M059J (cell line): ENCODE measurements around the gene LDLRAD4. TPM values are rescaled to one million over a fixed set of nuclear protein-coding genes. Genes with fewer than 3 reads are reported as not detected.

ENCODE experiments used
- DNase-seq: peaks from one replicate; pipeline ENCODE4 v3.0.0-alpha.2; 2012; ENCODE audit warnings: low read depth
- total RNA-seq: library from RNA; depleted of rRNA; stranded (reverse); fragments of >200 nt; shearing (Covaris generic); gene quantifications from 2 replicates; pipeline ENCODE4 v1.2.3, GENCODE V29; 2014

The LDLRAD4 gene
- total RNA-seq, 1 experiment from 2014 or later: 1.9 TPM

DNA sequence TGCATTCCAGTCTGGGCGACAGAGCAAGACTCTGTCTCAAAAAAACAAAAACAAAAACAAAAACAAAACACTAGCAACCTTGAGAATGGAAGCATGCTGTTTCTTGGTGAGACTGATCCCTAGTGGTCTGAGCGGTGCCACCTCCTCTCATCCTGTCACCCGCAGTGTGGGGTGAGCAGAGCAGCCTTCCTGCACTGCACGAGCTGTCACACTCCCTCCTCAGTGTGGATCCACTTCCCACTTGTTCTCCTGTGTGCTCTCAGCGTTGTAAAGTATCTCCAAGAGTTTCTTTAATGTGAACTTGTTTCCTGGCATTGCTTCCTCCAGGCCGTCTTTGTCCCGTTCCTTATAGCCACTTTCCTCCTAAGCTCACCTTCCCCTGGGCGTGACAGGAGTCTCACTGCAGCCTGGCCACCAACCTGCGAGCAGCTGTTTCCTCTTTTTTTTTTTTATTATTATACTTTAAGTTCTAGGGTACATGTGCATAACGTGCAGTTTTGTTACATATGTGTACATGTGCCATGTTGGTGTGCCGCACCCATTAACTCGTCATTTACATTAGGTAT is 287.3 kb downstream of the LDLRAD4 start:
- no peak for DNase-seq

GRCh38 chr18:13510594-13510993 is 292.0 kb downstream of the LDLRAD4 start:
- no peak for DNase-seq

- DNase-seq: no peak
Measured at GRCh38 chr18:13511961-13512577, 293.5 kb downstream of the LDLRAD4 start.

DNA sequence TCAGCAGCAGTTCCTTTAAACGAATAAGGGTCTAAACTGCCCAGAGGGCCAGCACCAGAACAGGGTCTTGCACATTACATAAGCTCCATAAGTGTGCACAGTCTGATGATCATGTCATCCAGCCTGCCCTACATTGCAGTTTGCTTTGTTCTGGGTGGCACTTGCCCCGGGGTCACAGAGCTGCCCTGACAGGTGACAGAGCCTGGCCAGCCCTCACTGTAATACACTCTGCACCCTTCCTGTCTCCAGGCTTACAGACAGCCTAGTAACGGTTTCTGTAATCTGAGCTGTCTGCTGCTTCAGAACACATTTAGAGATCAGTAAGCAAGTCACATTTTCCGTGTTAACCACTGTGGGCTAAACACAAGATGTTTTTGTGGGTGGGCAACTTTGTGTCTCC is 294.5 kb downstream of the LDLRAD4 start:
- peak; percentile 40 for DNase-seq

DNA sequence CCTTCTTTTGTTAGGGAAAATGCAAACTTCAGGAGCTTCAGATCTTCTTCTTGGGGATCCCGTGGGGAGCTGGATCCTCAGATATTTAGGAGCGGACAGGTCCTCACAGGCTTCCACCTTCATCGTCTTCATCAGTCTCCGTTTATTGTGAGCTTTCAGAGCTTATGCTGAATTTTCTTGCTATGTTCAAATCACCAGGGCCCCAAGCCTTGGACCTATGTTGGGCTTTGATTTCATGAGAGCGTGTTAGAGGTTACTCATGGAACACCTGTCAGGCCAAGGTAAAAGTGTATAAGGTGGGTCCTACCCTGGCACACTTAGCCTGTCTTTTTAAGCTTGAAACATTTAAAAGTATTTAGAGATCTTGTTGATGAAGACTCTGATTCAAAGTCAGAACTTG is 294.9 kb downstream of the LDLRAD4 start:
- DNase-seq: no peak

- no peak for DNase-seq
Measured at GRCh38 chr18:13514558-13514957, 296.0 kb downstream of the LDLRAD4 start.

DNA sequence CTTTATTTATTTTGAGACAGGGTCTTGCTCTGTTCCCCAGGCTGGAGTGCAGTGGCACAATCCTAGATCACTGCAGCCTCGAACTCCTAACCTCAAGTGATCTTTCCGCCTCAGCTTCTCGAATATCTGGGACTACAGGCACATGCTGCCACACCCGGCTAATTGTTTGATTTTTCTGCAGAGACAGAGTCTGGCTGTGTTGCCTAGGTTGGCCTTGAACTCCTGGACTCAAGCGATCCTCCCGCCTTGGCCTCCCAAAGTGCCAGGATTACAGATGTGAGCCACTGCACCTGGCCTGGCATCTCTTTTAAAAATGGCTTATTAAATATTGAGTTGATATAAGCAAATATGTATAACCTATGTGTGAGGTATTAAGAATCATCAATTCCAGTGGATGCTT is 298.3 kb downstream of the LDLRAD4 start:
- DNase-seq: no peak

DNA sequence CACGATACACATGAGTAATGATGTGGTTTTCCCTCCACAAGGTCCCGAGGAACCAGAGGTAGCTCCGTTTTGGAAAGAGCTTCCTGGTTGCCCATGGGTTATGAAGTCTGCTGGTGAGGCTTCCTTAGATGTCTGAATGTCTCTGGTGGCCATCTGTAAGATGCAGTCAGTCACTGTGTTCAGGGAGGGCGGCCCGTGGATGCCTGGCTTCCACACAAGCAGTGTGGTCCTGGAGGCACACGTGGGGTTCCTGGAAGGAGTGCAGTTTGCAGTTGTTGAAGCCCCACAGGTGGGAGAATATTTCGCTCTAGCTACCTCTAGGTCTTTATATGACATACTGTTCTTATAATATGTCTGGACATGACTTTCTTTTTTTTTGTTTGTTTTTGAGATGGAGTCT is 298.8 kb downstream of the LDLRAD4 start:
- DNase-seq: no peak

- DNase-seq: no peak
Measured at GRCh38 chr18:13518382-13518781, 299.8 kb downstream of the LDLRAD4 start.

GRCh38 chr18:13520306-13520705 is 301.7 kb downstream of the LDLRAD4 start:
- no peak for DNase-seq

DNA sequence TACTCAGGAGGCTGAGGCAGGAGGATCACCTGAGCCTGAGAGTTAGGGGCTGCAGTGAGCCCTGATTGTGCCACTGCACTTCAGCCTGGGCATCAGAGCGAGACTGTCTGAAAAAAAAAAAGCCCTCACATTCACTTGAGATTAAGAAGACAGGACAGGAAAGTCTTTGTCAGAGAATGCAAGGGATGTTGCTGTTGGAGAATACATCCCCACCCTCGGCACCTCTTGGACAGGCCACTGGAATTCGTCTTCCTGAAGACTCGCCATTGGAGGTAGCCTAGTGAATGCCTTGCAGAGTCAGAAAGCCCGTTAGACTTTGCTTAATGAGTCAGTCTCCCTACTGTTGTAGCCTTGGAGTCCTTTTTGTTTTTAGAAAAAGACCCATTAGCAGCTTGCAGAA is 302.2 kb downstream of the LDLRAD4 start:
- DNase-seq: no peak

GRCh38 chr18:13521418-13521817 is 302.9 kb downstream of the LDLRAD4 start:
- no peak for DNase-seq

DNA sequence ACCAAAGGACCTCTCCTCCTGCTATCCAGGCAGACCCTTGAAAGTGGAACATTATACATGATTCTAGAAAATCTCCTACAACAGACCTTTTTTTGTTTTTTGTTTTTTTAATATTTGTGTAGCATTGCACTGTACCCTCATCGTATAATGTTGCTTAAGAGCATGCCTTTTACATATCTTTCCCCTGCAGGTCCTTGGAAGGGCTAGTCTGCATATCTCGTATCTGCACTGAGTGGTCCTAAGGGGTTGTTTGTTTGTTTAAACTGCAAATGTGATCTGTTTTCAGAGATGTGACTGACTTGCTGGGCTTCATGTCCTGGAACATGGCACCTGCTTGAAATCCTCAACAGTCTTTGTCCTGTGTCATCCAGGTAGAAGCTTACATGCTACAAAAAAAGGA is 303.7 kb downstream of the LDLRAD4 start:
- no peak for DNase-seq

GRCh38 chr18:13522861-13523660 is 304.5 kb downstream of the LDLRAD4 start:
- no peak for DNase-seq

GRCh38 chr18:13524054-13524453 is 305.5 kb downstream of the LDLRAD4 start:
- no peak for DNase-seq

DNA sequence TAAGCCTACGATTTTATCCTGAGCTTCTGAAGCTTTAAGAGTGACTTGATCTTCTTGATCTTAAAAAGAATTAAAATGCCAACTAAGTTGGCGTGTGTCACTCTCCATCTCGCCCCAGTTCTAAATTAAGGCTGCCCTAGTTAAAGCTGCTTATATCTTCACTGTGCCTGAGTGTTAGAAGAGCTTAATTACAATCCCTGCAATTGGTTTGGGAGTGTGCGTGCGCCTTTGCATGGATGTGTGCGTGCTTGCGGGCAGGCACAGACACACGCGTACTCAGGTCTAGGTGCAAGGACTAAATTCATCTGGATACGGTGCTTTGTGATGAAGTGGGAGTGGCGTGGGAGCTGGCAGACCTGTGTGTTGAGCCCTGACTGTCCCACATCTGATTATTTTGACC is 306.3 kb downstream of the LDLRAD4 start:
- DNase-seq: no peak

- DNase-seq: no peak
Measured at GRCh38 chr18:13525381-13526029, 306.9 kb downstream of the LDLRAD4 start.

GRCh38 chr18:13526519-13526918 is 308.0 kb downstream of the LDLRAD4 start:
- DNase-seq: no peak

DNA sequence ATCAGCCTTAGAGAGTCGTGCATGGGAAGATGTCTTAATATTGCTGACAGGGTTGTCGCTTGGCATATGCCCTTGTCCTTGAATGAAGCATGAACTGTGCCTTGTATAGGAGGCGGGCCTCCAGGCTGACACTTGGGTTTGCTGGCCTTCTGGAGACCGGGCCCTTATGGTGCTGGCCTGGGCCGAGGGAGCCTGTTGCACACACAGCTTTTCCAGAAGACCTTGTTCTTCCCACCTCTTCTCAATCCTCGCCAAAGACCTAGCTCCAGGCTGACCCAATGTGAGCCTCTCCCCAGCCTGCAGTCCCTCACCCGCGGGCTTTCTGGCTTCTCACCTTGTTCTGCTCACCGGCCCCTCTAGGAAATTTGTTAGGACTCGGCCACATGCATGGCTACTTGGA is 308.7 kb downstream of the LDLRAD4 start:
- no peak for DNase-seq

DNA sequence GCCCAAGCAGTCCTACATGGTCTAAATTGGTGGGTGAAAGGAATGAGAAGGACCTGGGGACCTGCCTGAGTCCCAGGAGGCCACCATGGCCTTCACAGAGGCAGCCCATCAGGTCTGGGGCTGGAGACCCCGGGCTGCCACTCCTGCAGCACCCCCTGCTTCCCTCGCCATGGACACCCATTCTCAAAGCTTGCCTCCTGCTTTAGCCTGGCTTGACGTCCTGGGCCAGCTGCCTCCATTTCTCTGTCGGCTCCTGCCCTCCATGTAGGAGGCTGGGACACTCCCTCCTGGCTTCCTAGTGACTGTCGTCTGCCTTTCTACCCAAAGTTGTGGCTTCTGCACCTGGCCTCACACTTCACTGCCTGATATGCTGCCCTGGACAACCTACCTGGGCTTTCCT is 309.2 kb downstream of the LDLRAD4 start:
- DNase-seq: no peak

- no peak for DNase-seq
Measured at GRCh38 chr18:13528739-13529392, 310.3 kb downstream of the LDLRAD4 start.
